Heart left ventricle (tissue), 16 donors: ENCODE results near the gene ATP5PD. TPM values are rescaled to one million over a fixed set of nuclear protein-coding genes. Genes with fewer than 3 reads are reported as not detected.

ENCODE experiments used
- ATAC-seq, 4 donors: fragments of 200-7000 bp; cut with Tn5 transposase; one replicate each; pipeline ENCODE4 v1.9.1; 2020 to 2022; ENCODE audit warnings: moderate library complexity in 4 of 4, mild to moderate bottlenecking in 3 of 4, moderate number of reproducible peaks in 1 of 4
- DNase-seq, 5 donors: peaks; one replicate each; pipeline ENCODE4 v3.0.0-alpha.2; 2020
- H3K27ac ChIP-seq, 12 donors: fragments of 200-600 bp; sonication (generic) in 4 of 12; one replicate each; pipeline versions ENCODE4 v1.5.0 to v1.8.0; 2016 to 2022; ENCODE audit warnings: mild to moderate bottlenecking in 2 of 12
- H3K27me3 ChIP-seq, 9 donors: fragments of 200-600 bp; sonication (generic) in 2 of 9; one replicate each; pipeline versions ENCODE4 v1.5.1 to v1.8.0; 2016 to 2022; ENCODE audit warnings: mild to moderate bottlenecking in 3 of 9
- H3K36me3 ChIP-seq, 9 donors: fragments of 200-600 bp; sonication (generic) in 2 of 9; one replicate each; pipeline versions ENCODE4 v1.5.0 to v1.8.0; 2018 to 2022; ENCODE audit warnings: mild to moderate bottlenecking in 2 of 9
- H3K4me1 ChIP-seq, 12 donors: fragments of 200-600 bp; sonication (generic) in 4 of 12; one replicate each; pipeline versions ENCODE4 v1.5.0 to v1.8.0; 2016 to 2022; ENCODE audit warnings: mild to moderate bottlenecking in 3 of 12
- H3K4me3 ChIP-seq, 12 donors: fragments of 200-600 bp; sonication (generic) in 4 of 12; one replicate each; pipeline versions ENCODE4 v1.5.0 to v1.8.0; 2017 to 2022; ENCODE audit warnings: mild to moderate bottlenecking in 9 of 12, moderate library complexity in 4 of 12
- H3K9me3 ChIP-seq, 12 donors: fragments of 200-600 bp; sonication (generic) in 4 of 12; one replicate each; pipeline versions ENCODE4 v1.5.0 to v1.8.0; 2016 to 2022; ENCODE audit warnings: mild to moderate bottlenecking in 1 of 12
- CTCF ChIP-seq, 12 donors: fragments of 200-600 bp; sonication (generic) in 4 of 12; IDR thresholded peaks; one replicate each; pipeline versions ENCODE4 v1.5.0 to v1.8.0; 2018 to 2022; ENCODE audit warnings: antibody characterized with exemption in 12 of 12, mild to moderate bottlenecking in 5 of 12
- POLR2A ChIP-seq, 2 donors: fragments of 450-650 bp; IDR thresholded peaks; one replicate each; pipeline ENCODE4 v1.6.1; 2017; ENCODE audit warnings: antibody characterized with exemption in 2 of 2, mild to moderate bottlenecking in 2 of 2, moderate library complexity in 2 of 2
- WGBS, 4 donors: extraction: QIAGEN DNeasy Blood & Tissue Kit in 2 of 4; methylation state at CpG; one replicate each; pipeline versions ENCODE4 v1.1.5 to v1.1.7; 2013 to 2018; 5-methylcytosine and 5-hydroxymethylcytosine counted together
- intact Hi-C, 10 donors: fragments of 100-400 bp; cut with DNase I; formaldehyde crosslinking; loops; one replicate each; pipeline versions ENCODE4 v1.11.1 to v1.14.2; 2022
- polyA plus RNA-seq, 2 donors: library from polyadenylated mRNA; stranded (reverse); fragments of 200-250 nt; gene quantifications; one replicate each; pipeline ENCODE4 v1.2.3, GENCODE V29; 2013
- total RNA-seq, 9 donors: library from RNA; depleted of rRNA in 2 of 9; stranded (reverse); fragments of >200 nt in 2 of 9; fragmentation: NEBNext Ultra II Directional in 3 of 9; extraction: Animal tissue kit (Norgen Biotek cat#: 25700) in 3 of 9; gene quantifications; one replicate each; pipeline versions ENCODE4 v1.1.0 to v1.2.4, GENCODE V29; 2016 to 2023
- donor health status: ischemic (EF 13 %, LVEDD 7.1; RV severe dilation, severe dysfunction).
- donor health status: healthy with polysubstance abuse.
- donor health status: DM: no; HTN: yes; CAD: no.
- donor health status: DM: no; HTN: no; CAD: no.
- donor health status: ischemic (EF 25% LVEDD 6.9; RV normal size, moderate dysfunction).
- donor health status: ischemic (EF 25% LVEDD 5.7; RV mildly dilated, moderate dysfunction).
- donor health status: healthy.
- donor health status: DM: yes; HTN: yes; CAD: no.
- donor health status: ischemic (EF 35%, LVEDD 5.7; RV mildly dilated, moderate dysfunction).
- donor health status: nonischemic (EF 11% LVEDD 7.7; RV severe dilation, severe dysfunction).
- donor health status: DM: yes; HTN: yes; CAD: no.
- donor health status: PGD.
- donor health status: ischemic (EF 29% LVEDD 5.4; RV normal size, mild dysfunction).
- donor health status: nonischemic (EF 23%, LVEDD 6.1; RV moderate dilation, normal function).

Gene ATP5PD
- total and polyA plus RNA-seq, 11 donors: 597 to 2,623 (median 875) TPM

DNA sequence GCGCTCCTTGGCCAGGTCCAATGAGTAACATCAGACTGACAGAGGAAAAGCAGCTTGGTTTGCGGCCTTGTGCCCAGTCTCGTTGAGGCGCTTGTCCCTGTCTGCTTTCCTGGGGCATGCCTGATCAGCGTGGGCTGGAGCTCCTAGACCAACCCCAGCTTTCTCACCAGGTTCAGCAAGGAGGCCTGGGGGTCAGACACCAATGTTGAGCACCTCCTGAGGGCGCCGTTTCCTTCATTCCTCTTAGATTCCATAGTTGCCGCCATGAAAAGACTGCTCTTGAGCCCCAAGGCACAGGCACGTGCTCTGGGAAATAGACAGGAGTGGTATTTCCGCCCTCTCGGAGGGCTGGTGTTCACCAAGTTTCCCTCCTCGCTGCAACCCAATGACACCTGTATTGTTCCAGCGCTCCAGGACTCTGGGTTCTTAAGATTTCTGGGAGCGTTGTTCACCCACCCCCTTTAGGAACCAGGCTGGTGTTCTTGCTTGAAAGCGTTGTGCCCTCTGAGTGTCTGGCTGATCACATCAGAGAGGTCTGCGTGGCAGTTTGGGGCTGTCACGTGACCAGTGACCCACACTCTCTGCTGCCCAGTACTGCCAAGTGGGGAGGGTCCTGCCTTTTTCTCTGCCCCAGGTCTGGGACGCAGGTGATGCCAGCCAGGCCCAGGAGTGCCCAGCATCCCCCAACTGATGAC is 18.2 kb upstream of the ATP5PD start:
- WGBS, 4 donors: 92 to 95% (median 93%) methylated on average over 18 of the region's 18 CpGs

GRCh38 chr17:75064460-75064859 is 17.7 kb upstream of the ATP5PD start:
- ATAC-seq (no peak), DNase-seq (no peak)
- H3K4me1 ChIP-seq: peaks cover 0 to 16% (median 10%) of the 10 kb centered on the region in 12 donors
- H3K27me3 ChIP-seq: no peaks in the 10 kb centered on the region
- TF ChIP-seq CTCF (IDR thresholded peaks at IDR 0.05) (no peak), POLR2A (IDR thresholded peaks at IDR 0.05) (no peak)
- H3K27ac ChIP-seq: no peak overlapping the region
- H3K4me3 ChIP-seq: no peak overlapping the region
- no peaks in the 10 kb centered on the region for H3K9me3 ChIP-seq
- intact Hi-C loops: loop anchor here in 6 of 10 donors (5.0 to 10.0 kb wide), 4 partner anchors 38 to 140 kb away; partner anchors contain the start of genes NUP85 (in 3 of the 6) and ARMC7 (in 1 of the 6)
- WGBS, 4 donors: 86 to 89% (median 86%) methylated on average over 8 of the region's 8 CpGs
- peaks cover 0 to 55% (median 51%) of the 10 kb centered on the region in 9 donors for H3K36me3 ChIP-seq

More for the DNA sequence above, 18.2 kb upstream of the ATP5PD start:
- no peak for DNase-seq
- Histone ChIP-seq H3K27me3 (no peaks in the 10 kb centered on the region), H3K36me3 (peaks cover 0 to 54% (median 49%) of the 10 kb centered on the region in 9 donors), H3K4me3 (no peak overlapping the region), H3K27ac (no peak overlapping the region), H3K9me3 (no peaks in the 10 kb centered on the region), H3K4me1 (peaks cover 0 to 12% (median 5%) of the 10 kb centered on the region in 12 donors)
- TF ChIP-seq POLR2A (IDR thresholded peaks at IDR 0.05) (no peak), CTCF (IDR thresholded peaks at IDR 0.05) (no peak)
- intact Hi-C loops: loop anchor here in 6 of 10 donors (5.0 to 10.0 kb wide), 4 partner anchors 37 to 140 kb away; partner anchors contain the start of genes NUP85 (in 3 of the 6) and ARMC7 (in 1 of the 6)
- no peak for ATAC-seq

GRCh38 chr17:75064040-75064439 is 17.3 kb upstream of the ATP5PD start:
- Histone ChIP-seq H3K4me1 (peaks cover 0 to 21% (median 12%) of the 10 kb centered on the region in 12 donors), H3K27ac (no peak overlapping the region), H3K9me3 (no peaks in the 10 kb centered on the region), H3K4me3 (no peak overlapping the region), H3K36me3 (peaks cover 0 to 59% (median 54%) of the 10 kb centered on the region in 9 donors), H3K27me3 (no peaks in the 10 kb centered on the region)
- TF ChIP-seq POLR2A (IDR thresholded peaks at IDR 0.05) (no peak), CTCF (IDR thresholded peaks at IDR 0.05) (no peak)
- ATAC-seq (no peak), DNase-seq (no peak)
- intact Hi-C loops: loop anchor here in 6 of 10 donors (5.0 to 10.0 kb wide), 4 partner anchors 38 to 141 kb away; partner anchors contain the start of genes NUP85 (in 3 of the 6) and ARMC7 (in 1 of the 6)
- 91 to 96% (median 94%) methylated on average over 11 of the region's 11 CpGs for WGBS, 4 donors

- TF ChIP-seq CTCF (IDR thresholded peaks at IDR 0.05): no peak
- TF ChIP-seq POLR2A (IDR thresholded peaks at IDR 0.05): no peak
- no peak overlapping the region for H3K27ac ChIP-seq
- H3K9me3 ChIP-seq: no peaks in the 10 kb centered on the region
- DNase-seq (no peak), ATAC-seq (no peak)
- intact Hi-C loops: loop anchor here in 6 of 10 donors (5.0 to 10.0 kb wide), 4 partner anchors 39 to 141 kb away; partner anchors contain the start of genes NUP85 (in 3 of the 6) and ARMC7 (in 1 of the 6)
- no peak overlapping the region for H3K4me3 ChIP-seq
- peaks cover 0 to 62% (median 54%) of the 10 kb centered on the region in 9 donors for H3K36me3 ChIP-seq
- 70 to 94% (median 93%) methylated on average over 3 of the region's 3 CpGs for WGBS, 4 donors
- H3K4me1 ChIP-seq: peaks cover 0 to 21% (median 12%) of the 10 kb centered on the region in 12 donors
- H3K27me3 ChIP-seq: no peaks in the 10 kb centered on the region
Measured at GRCh38 chr17:75063626-75064025, 16.9 kb upstream of the ATP5PD start.
